AG04449 (cell line): Measurements from ENCODE around the gene EIF1.

Experiments
- CTCF ChIA-PET: fragments of 350-600 bp; formaldehyde crosslinking; extraction: SDS; loops from one replicate; lab custom pipeline; 2021; ENCODE audit warnings: antibody characterized with exemption; lab: Yijun Ruan, JAX
- POLR2A ChIA-PET: fragments of 400-600, 350-600 bp; formaldehyde crosslinking; extraction: SDS; loops from one replicate; lab custom pipeline; 2020; ENCODE audit warnings: antibody characterized with exemption, inconsistent platforms; lab: Yijun Ruan, JAX
- DNase-seq: peaks from one replicate; pipeline ENCODE4 v3.0.0-alpha.2; 2010; ENCODE audit warnings: low read depth, low spot score
- H3K4me3 ChIP-seq: 2 replicates; pipeline ENCODE4 v1.5.1; 2011; ENCODE audit warnings: low read depth, mild to moderate bottlenecking, control low read depth, low read length
- TF ChIP-seq, protein P1 (sequence below): IDR thresholded peaks from one replicate; pipeline ENCODE4 v1.5.1; 2011; ENCODE audit warnings: mild to moderate bottlenecking, moderate library complexity, low read length, control low read depth, inconsistent platforms; ENCODE audit not compliant: insufficient read depth; ENCODE audit errors: missing control alignments

The EIF1 gene

GRCh38 chr17:41740506-41740905, 51.8 kb downstream of the EIF1 start:
- CTCF ChIA-PET = interaction anchor here (1.2 to 7.7 kb wide), 7 partner anchors 9 to 70 kb away, joined by 3 to 107 read pairs (median 3); no protein-coding TSS in a partner anchor
- POLR2A ChIA-PET = interaction anchor here (1.1 kb wide), 1 partner anchor 62 kb away, joined by 3 read pairs; no protein-coding TSS in a partner anchor
- no peak for DNase-seq
- no peak overlapping the region for H3K4me3 ChIP-seq
- TF ChIP-seq, protein P1, sequence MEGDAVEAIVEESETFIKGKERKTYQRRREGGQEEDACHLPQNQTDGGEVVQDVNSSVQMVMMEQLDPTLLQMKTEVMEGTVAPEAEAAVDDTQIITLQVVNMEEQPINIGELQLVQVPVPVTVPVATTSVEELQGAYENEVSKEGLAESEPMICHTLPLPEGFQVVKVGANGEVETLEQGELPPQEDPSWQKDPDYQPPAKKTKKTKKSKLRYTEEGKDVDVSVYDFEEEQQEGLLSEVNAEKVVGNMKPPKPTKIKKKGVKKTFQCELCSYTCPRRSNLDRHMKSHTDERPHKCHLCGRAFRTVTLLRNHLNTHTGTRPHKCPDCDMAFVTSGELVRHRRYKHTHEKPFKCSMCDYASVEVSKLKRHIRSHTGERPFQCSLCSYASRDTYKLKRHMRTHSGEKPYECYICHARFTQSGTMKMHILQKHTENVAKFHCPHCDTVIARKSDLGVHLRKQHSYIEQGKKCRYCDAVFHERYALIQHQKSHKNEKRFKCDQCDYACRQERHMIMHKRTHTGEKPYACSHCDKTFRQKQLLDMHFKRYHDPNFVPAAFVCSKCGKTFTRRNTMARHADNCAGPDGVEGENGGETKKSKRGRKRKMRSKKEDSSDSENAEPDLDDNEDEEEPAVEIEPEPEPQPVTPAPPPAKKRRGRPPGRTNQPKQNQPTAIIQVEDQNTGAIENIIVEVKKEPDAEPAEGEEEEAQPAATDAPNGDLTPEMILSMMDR = no peak

GRCh38 chr17:41741709-41742108, 53.0 kb downstream of the EIF1 start:
- CTCF ChIA-PET = interaction anchor here (1.6 to 7.7 kb wide), 4 partner anchors 10 to 57 kb away, joined by 3 to 107 read pairs (median 14); partner anchors contain the start of gene JUP
- no peak overlapping the region for H3K4me3 ChIP-seq
- DNase-seq = no peak
- TF ChIP-seq, protein P1 = no peak
- POLR2A ChIA-PET = no interaction called here
